HEK293 (cell line): Measurements from ENCODE around the gene CDK2.

ENCODE experiments used
- MEIS1 ChIP-seq: sonication (generic); formaldehyde crosslinking; IDR thresholded peaks from 2 replicates; pipeline ENCODE4 v1.8.1; 2022; ENCODE audit warnings: missing genetic modification reagents, mild to moderate bottlenecking, borderline replicate concordance
- MZF1 ChIP-seq: fragments of 450-650 bp; formaldehyde crosslinking; IDR thresholded peaks from 2 replicates; pipeline ENCODE4 v1.5.1; 2017; ENCODE audit warnings: missing biosample characterization, missing genetic modification characterization, borderline replicate concordance
- REPIN1 ChIP-seq: fragments of 450-650 bp; formaldehyde crosslinking; IDR thresholded peaks from 2 replicates; pipeline ENCODE4 v1.5.1; 2017; ENCODE audit warnings: missing biosample characterization, missing genetic modification characterization, low read depth
- YY1 ChIP-seq: fragments of 450-650 bp; formaldehyde crosslinking; IDR thresholded peaks from 2 replicates; pipeline ENCODE4 v1.5.1; 2018; ENCODE audit warnings: missing biosample characterization, missing genetic modification characterization
- ZBTB17 ChIP-seq: fragments of 450-650 bp; formaldehyde crosslinking; IDR thresholded peaks from 2 replicates; pipeline ENCODE4 v1.5.1; 2016; ENCODE audit warnings: missing biosample characterization, missing genetic modification characterization
- ZNF404 ChIP-seq: fragments of 450-650 bp; formaldehyde crosslinking; IDR thresholded peaks from 2 replicates; pipeline ENCODE4 v1.5.1; 2017; ENCODE audit warnings: missing biosample characterization, missing genetic modification characterization
- ZNF510 ChIP-seq: fragments of 450-650 bp; formaldehyde crosslinking; IDR thresholded peaks from 2 replicates; pipeline ENCODE4 v1.5.1; 2018; ENCODE audit warnings: mild to moderate bottlenecking, missing genetic modification characterization, missing biosample characterization; ENCODE audit not compliant: insufficient replicate concordance
- ZNF561 ChIP-seq: fragments of 450-650 bp; IDR thresholded peaks from 2 replicates; pipeline ENCODE4 v1.5.1; 2018; ENCODE audit warnings: missing biosample characterization, missing genetic modification characterization, borderline replicate concordance
- ZNF585B ChIP-seq: fragments of 450-650 bp; formaldehyde crosslinking; IDR thresholded peaks from 2 replicates; pipeline ENCODE4 v1.5.1; 2016; ENCODE audit warnings: missing biosample characterization, missing genetic modification characterization
- ZNF776 ChIP-seq: fragments of 450-650 bp; formaldehyde crosslinking; IDR thresholded peaks from 2 replicates; pipeline ENCODE4 v1.5.0; 2017; ENCODE audit warnings: missing biosample characterization, missing genetic modification characterization, borderline replicate concordance
- TF ChIP-seq, protein P1 (sequence below): fragments of 450-650 bp; formaldehyde crosslinking; IDR thresholded peaks from 2 replicates; pipeline ENCODE4; 2016; ENCODE audit warnings: missing biosample characterization, missing genetic modification characterization
- TF ChIP-seq, protein P2 (sequence below): fragments of 450-650 bp; formaldehyde crosslinking; IDR thresholded peaks from 2 replicates; pipeline ENCODE4 v1.5.1; 2016; ENCODE audit warnings: missing biosample characterization, missing genetic modification characterization
- TF ChIP-seq, protein P3 (sequence below): fragments of 450-650 bp; formaldehyde crosslinking; IDR thresholded peaks from 2 replicates; pipeline ENCODE4 v1.5.1; 2017; ENCODE audit warnings: missing biosample characterization, missing genetic modification characterization
- TF ChIP-seq, protein P4 (sequence below): fragments of 450-650 bp; formaldehyde crosslinking; IDR thresholded peaks from 2 replicates; pipeline ENCODE4 v1.5.1; 2017; ENCODE audit warnings: missing biosample characterization, missing genetic modification characterization
- TF ChIP-seq, protein P5 (sequence below): fragments of 450-650 bp; formaldehyde crosslinking; IDR thresholded peaks from 2 replicates; pipeline ENCODE4 v1.5.1; 2016; ENCODE audit warnings: missing biosample characterization, missing genetic modification characterization
- TF ChIP-seq, protein P6 (sequence below): sonication (generic); formaldehyde crosslinking; IDR thresholded peaks from 2 replicates; pipeline ENCODE4 v1.8.1; 2022; ENCODE audit warnings: mild to moderate bottlenecking, moderate library complexity, missing genetic modification reagents
- TF ChIP-seq, protein P7 (sequence below): fragments of 450-650 bp; formaldehyde crosslinking; IDR thresholded peaks from 2 replicates; pipeline ENCODE4 v1.5.1; 2016; ENCODE audit warnings: missing biosample characterization, missing genetic modification characterization
- TF ChIP-seq, protein P8 (sequence below): fragments of 450-650 bp; formaldehyde crosslinking; conservative IDR thresholded peaks from 2 replicates; pipeline ENCODE4 v1.5.1; 2016; ENCODE audit warnings: low read depth, missing biosample characterization, missing genetic modification characterization
- TF ChIP-seq, protein P9 (sequence below): fragments of 450-650 bp; formaldehyde crosslinking; IDR thresholded peaks from 2 replicates; pipeline ENCODE4 v1.5.1; 2017; ENCODE audit warnings: missing biosample characterization, missing genetic modification characterization
- TF ChIP-seq, protein P10 (sequence below): fragments of 450-650 bp; formaldehyde crosslinking; IDR thresholded peaks from 2 replicates; pipeline ENCODE4 v1.5.1; 2016; ENCODE audit warnings: missing biosample characterization, missing genetic modification characterization

CDK2 gene

DNA sequence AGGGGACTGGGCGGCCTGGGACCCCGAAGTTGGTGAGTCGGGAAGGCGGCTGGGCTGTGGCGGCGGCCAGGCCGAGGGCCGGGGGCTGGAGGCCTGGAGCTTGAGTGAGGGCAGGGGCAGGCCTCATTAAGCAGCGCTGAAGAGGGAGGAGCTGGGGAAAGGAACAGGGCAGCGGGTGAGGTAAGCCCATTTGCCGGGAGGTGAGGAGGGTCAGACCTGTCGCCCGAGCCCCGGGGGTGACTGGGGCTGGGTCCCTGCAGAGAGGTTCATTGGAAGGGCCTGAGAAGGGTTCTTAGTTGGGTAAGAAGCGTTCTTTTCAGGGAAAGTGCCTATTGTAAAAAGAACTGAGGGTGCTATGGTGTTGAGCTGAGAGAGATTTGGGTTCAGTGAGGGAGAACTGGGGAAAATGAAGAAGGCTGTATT lies 7.7 kb downstream of the CDK2 start (continued):
- TF ChIP-seq, protein P1, sequence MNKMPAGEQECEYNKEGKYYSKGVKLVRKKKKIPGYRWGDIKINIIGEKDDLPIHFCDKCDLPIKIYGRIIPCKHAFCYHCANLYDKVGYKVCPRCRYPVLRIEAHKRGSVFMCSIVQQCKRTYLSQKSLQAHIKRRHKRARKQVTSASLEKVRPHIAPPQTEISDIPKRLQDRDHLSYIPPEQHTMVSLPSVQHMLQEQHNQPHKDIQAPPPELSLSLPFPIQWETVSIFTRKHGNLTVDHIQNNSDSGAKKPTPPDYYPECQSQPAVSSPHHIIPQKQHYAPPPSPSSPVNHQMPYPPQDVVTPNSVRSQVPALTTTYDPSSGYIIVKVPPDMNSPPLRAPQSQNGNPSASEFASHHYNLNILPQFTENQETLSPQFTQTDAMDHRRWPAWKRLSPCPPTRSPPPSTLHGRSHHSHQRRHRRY (tag by site-specific recombination) = no peak
- TF ChIP-seq ZNF561 (tag by site-specific recombination) (no peak), MEIS1 (no peak), ZBTB17 (tag by site-specific recombination) (0 out of 2 replicates have a peak, but pooled peaks have one; percentile 49), ZNF510 (tag by site-specific recombination) (no peak), ZNF776 (tag by site-specific recombination) (no peak), YY1 (tag by site-specific recombination) (no peak), REPIN1 (tag by site-specific recombination) (no peak), ZNF585B (tag by site-specific recombination) (no peak), ZNF404 (tag by site-specific recombination) (no peak), MZF1 (tag by site-specific recombination) (no peak)
- TF ChIP-seq, protein P2, sequence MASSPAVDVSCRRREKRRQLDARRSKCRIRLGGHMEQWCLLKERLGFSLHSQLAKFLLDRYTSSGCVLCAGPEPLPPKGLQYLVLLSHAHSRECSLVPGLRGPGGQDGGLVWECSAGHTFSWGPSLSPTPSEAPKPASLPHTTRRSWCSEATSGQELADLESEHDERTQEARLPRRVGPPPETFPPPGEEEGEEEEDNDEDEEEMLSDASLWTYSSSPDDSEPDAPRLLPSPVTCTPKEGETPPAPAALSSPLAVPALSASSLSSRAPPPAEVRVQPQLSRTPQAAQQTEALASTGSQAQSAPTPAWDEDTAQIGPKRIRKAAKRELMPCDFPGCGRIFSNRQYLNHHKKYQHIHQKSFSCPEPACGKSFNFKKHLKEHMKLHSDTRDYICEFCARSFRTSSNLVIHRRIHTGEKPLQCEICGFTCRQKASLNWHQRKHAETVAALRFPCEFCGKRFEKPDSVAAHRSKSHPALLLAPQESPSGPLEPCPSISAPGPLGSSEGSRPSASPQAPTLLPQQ (tag by site-specific recombination) = no peak
- TF ChIP-seq, protein P3, sequence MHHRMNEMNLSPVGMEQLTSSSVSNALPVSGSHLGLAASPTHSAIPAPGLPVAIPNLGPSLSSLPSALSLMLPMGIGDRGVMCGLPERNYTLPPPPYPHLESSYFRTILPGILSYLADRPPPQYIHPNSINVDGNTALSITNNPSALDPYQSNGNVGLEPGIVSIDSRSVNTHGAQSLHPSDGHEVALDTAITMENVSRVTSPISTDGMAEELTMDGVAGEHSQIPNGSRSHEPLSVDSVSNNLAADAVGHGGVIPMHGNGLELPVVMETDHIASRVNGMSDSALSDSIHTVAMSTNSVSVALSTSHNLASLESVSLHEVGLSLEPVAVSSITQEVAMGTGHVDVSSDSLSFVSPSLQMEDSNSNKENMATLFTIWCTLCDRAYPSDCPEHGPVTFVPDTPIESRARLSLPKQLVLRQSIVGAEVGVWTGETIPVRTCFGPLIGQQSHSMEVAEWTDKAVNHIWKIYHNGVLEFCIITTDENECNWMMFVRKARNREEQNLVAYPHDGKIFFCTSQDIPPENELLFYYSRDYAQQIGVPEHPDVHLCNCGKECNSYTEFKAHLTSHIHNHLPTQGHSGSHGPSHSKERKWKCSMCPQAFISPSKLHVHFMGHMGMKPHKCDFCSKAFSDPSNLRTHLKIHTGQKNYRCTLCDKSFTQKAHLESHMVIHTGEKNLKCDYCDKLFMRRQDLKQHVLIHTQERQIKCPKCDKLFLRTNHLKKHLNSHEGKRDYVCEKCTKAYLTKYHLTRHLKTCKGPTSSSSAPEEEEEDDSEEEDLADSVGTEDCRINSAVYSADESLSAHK (tag by site-specific recombination) = 0 out of 2 replicates have a peak, but pooled peaks have one; percentile 1
- TF ChIP-seq, protein P4, sequence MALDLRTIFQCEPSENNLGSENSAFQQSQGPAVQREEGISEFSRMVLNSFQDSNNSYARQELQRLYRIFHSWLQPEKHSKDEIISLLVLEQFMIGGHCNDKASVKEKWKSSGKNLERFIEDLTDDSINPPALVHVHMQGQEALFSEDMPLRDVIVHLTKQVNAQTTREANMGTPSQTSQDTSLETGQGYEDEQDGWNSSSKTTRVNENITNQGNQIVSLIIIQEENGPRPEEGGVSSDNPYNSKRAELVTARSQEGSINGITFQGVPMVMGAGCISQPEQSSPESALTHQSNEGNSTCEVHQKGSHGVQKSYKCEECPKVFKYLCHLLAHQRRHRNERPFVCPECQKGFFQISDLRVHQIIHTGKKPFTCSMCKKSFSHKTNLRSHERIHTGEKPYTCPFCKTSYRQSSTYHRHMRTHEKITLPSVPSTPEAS (tag by site-specific recombination) = peak; percentile 40; the same call in 1 of the 2 replicates
- TF ChIP-seq, protein P5, sequence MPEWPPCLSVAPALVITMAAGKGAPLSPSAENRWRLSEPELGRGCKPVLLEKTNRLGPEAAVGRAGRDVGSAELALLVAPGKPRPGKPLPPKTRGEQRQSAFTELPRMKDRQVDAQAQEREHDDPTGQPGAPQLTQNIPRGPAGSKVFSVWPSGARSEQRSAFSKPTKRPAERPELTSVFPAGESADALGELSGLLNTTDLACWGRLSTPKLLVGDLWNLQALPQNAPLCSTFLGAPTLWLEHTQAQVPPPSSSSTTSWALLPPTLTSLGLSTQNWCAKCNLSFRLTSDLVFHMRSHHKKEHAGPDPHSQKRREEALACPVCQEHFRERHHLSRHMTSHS (tag by site-specific recombination) = no peak
- TF ChIP-seq, protein P6, sequence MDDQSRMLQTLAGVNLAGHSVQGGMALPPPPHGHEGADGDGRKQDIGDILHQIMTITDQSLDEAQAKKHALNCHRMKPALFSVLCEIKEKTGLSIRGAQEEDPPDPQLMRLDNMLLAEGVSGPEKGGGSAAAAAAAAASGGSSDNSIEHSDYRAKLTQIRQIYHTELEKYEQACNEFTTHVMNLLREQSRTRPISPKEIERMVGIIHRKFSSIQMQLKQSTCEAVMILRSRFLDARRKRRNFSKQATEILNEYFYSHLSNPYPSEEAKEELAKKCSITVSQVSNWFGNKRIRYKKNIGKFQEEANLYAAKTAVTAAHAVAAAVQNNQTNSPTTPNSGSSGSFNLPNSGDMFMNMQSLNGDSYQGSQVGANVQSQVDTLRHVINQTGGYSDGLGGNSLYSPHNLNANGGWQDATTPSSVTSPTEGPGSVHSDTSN (CRISPR knock-in tag) = no peak
- TF ChIP-seq, protein P7, sequence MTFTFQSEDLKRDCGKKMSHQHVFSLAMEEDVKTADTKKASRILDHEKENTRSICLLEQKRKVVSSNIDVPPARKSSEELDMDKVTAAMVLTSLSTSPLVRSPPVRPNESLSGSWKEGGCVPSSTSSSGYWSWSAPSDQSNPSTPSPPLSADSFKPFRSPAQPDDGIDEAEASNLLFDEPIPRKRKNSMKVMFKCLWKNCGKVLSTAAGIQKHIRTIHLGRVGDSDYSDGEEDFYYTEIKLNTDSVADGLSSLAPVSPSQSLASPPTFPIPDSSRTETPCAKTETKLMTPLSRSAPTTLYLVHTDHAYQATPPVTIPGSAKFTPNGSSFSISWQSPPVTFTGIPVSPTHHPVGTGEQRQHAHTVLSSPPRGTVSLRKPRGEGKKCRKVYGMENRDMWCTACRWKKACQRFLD (tag by site-specific recombination) = no peak
- TF ChIP-seq, protein P8, sequence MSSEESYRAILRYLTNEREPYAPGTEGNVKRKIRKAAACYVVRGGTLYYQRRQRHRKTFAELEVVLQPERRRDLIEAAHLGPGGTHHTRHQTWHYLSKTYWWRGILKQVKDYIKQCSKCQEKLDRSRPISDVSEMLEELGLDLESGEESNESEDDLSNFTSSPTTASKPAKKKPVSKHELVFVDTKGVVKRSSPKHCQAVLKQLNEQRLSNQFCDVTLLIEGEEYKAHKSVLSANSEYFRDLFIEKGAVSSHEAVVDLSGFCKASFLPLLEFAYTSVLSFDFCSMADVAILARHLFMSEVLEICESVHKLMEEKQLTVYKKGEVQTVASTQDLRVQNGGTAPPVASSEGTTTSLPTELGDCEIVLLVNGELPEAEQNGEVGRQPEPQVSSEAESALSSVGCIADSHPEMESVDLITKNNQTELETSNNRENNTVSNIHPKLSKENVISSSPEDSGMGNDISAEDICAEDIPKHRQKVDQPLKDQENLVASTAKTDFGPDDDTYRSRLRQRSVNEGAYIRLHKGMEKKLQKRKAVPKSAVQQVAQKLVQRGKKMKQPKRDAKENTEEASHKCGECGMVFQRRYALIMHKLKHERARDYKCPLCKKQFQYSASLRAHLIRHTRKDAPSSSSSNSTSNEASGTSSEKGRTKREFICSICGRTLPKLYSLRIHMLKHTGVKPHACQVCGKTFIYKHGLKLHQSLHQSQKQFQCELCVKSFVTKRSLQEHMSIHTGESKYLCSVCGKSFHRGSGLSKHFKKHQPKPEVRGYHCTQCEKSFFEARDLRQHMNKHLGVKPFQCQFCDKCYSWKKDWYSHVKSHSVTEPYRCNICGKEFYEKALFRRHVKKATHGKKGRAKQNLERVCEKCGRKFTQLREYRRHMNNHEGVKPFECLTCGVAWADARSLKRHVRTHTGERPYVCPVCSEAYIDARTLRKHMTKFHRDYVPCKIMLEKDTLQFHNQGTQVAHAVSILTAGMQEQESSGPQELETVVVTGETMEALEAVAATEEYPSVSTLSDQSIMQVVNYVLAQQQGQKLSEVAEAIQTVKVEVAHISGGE (tag by site-specific recombination) = 0 out of 2 replicates have a peak, but pooled peaks have one; percentile 29
- TF ChIP-seq, protein P9, sequence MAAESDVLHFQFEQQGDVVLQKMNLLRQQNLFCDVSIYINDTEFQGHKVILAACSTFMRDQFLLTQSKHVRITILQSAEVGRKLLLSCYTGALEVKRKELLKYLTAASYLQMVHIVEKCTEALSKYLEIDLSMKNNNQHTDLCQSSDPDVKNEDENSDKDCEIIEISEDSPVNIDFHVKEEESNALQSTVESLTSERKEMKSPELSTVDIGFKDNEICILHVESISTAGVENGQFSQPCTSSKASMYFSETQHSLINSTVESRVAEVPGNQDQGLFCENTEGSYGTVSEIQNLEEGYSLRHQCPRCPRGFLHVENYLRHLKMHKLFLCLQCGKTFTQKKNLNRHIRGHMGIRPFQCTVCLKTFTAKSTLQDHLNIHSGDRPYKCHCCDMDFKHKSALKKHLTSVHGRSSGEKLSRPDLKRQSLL (tag by site-specific recombination) = no peak
- TF ChIP-seq, protein P10, sequence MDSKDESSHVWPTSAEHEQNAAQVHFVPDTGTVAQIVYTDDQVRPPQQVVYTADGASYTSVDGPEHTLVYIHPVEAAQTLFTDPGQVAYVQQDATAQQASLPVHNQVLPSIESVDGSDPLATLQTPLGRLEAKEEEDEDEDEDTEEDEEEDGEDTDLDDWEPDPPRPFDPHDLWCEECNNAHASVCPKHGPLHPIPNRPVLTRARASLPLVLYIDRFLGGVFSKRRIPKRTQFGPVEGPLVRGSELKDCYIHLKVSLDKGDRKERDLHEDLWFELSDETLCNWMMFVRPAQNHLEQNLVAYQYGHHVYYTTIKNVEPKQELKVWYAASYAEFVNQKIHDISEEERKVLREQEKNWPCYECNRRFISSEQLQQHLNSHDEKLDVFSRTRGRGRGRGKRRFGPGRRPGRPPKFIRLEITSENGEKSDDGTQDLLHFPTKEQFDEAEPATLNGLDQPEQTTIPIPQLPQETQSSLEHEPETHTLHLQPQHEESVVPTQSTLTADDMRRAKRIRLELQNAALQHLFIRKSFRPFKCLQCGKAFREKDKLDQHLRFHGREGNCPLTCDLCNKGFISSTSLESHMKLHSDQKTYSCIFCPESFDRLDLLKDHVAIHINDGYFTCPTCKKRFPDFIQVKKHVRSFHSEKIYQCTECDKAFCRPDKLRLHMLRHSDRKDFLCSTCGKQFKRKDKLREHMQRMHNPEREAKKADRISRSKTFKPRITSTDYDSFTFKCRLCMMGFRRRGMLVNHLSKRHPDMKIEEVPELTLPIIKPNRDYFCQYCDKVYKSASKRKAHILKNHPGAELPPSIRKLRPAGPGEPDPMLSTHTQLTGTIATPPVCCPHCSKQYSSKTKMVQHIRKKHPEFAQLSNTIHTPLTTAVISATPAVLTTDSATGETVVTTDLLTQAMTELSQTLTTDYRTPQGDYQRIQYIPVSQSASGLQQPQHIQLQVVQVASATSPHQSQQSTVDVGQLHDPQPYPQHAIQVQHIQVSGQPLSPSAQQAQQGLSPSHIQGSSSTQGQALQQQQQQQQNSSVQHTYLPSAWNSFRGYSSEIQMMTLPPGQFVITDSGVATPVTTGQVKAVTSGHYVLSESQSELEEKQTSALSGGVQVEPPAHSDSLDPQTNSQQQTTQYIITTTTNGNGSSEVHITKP (tag by site-specific recombination) = peak; percentile 96
